Measurements from ENCODE around the gene HTR1A.

DNA sequence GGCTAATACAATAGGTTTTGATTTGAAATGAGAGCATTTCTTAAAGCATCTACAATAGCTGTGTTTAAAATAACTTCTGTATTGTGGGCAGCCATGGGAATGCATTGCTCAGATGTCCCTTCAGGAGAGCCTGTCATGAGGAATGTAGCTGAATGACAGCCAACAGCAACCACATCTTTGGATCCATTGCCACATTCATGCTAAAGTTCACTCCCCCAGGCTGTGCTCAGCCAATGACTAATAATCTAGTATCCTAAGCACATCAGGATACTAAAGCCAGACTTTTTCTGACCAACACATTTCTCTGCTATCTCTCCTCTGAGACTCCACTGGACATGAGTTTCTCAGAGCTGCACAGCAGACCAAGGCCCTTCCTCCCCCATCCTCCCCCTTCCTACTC is 45.5 kb downstream of the HTR1A start:
- TF ChIP-seq, protein P1, sequence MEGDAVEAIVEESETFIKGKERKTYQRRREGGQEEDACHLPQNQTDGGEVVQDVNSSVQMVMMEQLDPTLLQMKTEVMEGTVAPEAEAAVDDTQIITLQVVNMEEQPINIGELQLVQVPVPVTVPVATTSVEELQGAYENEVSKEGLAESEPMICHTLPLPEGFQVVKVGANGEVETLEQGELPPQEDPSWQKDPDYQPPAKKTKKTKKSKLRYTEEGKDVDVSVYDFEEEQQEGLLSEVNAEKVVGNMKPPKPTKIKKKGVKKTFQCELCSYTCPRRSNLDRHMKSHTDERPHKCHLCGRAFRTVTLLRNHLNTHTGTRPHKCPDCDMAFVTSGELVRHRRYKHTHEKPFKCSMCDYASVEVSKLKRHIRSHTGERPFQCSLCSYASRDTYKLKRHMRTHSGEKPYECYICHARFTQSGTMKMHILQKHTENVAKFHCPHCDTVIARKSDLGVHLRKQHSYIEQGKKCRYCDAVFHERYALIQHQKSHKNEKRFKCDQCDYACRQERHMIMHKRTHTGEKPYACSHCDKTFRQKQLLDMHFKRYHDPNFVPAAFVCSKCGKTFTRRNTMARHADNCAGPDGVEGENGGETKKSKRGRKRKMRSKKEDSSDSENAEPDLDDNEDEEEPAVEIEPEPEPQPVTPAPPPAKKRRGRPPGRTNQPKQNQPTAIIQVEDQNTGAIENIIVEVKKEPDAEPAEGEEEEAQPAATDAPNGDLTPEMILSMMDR (conservative IDR thresholded peaks at IDR 0.05; ENCODE audit: low read depth, low read length): no peak
- TF ChIP-seq FOS (IDR thresholded peaks at IDR 0.05; ENCODE audit: low read depth, low read length): no peak
- TF ChIP-seq CEBPB (IDR thresholded peaks at IDR 0.05; ENCODE audit: low read depth, low read length): no peak
- no peak for TF ChIP-seq ELK1 (IDR thresholded peaks at IDR 0.05; ENCODE audit: borderline replicate concordance, low read depth, low read length)
- TF ChIP-seq MXI1 (IDR thresholded peaks at IDR 0.05; ENCODE audit: borderline replicate concordance, low read depth, low read length): no peak
- TF ChIP-seq POLR2A (IDR thresholded peaks at IDR 0.05; ENCODE audit: low read depth, low read length): no peak

All from IMR-90 (cell line).